Activated T-cell treated with anti-CD3 and anti-CD28 coated beads, Interleukin-2, amount 50 U/mL, for 72 hours (primary cell): ENCODE measurements around the gene MLXIPL. TPM values are rescaled to one million over a fixed set of nuclear protein-coding genes. Genes with fewer than 3 reads are reported as not detected.
"Not testable (repeated sequence)": the region's sequence is repeated elsewhere in the genome, so short reads cannot be mapped to it uniquely, and the experiment has no call there.

Source experiments
- ATAC-seq, 2 donors: fragments of 150-1000 bp; cut with Tn5 transposase; replicated peaks in 1 of 2; 2 replicates each; pipeline ENCODE4 v1.10.0; 2021; ENCODE audit warnings: moderate library complexity in 2 of 2, mild to moderate bottlenecking in 1 of 2
- DNase-seq, 2 donors: peaks; one replicate each; pipeline ENCODE4 v3.0.0; 2021 to 2022; ENCODE audit warnings: mixed read lengths in 1 of 2
- H3K27ac Mint-ChIP-seq: one replicate; pipeline ENCODE4 v1.8.0; 2022; ENCODE audit warnings: mild to moderate bottlenecking, moderate library complexity, mixed read lengths
- H3K27me3 Mint-ChIP-seq: one replicate; pipeline ENCODE4 v1.8.0; 2022; ENCODE audit warnings: low read depth, mixed read lengths
- H3K36me3 Mint-ChIP-seq, 2 donors: one replicate each; pipeline ENCODE4 v1.8.0; 2022; ENCODE audit warnings: mixed read lengths in 2 of 2, mild to moderate bottlenecking in 1 of 2; ENCODE audit not compliant: insufficient read depth in 2 of 2
- H3K4me1 Mint-ChIP-seq: one replicate; pipeline ENCODE4 v1.8.0; 2022; ENCODE audit warnings: low read depth, mixed read lengths
- H3K4me3 Mint-ChIP-seq, 2 donors: one replicate each; pipeline ENCODE4 v1.8.0; 2022; ENCODE audit warnings: mild to moderate bottlenecking in 2 of 2, mixed read lengths in 2 of 2, moderate library complexity in 2 of 2
- H3K9me3 Mint-ChIP-seq, 2 donors: one replicate each; pipeline ENCODE4 v1.8.0; 2022; ENCODE audit warnings: mixed read lengths in 2 of 2
- total RNA-seq, 2 donors: library from RNA; stranded (reverse); gene quantifications; one replicate each; pipeline ENCODE4 v1.2.3, GENCODE V29; 2022

The MLXIPL gene, protein sequence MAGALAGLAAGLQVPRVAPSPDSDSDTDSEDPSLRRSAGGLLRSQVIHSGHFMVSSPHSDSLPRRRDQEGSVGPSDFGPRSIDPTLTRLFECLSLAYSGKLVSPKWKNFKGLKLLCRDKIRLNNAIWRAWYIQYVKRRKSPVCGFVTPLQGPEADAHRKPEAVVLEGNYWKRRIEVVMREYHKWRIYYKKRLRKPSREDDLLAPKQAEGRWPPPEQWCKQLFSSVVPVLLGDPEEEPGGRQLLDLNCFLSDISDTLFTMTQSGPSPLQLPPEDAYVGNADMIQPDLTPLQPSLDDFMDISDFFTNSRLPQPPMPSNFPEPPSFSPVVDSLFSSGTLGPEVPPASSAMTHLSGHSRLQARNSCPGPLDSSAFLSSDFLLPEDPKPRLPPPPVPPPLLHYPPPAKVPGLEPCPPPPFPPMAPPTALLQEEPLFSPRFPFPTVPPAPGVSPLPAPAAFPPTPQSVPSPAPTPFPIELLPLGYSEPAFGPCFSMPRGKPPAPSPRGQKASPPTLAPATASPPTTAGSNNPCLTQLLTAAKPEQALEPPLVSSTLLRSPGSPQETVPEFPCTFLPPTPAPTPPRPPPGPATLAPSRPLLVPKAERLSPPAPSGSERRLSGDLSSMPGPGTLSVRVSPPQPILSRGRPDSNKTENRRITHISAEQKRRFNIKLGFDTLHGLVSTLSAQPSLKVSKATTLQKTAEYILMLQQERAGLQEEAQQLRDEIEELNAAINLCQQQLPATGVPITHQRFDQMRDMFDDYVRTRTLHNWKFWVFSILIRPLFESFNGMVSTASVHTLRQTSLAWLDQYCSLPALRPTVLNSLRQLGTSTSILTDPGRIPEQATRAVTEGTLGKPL
- total RNA-seq = under 1 TPM in 1 of 2 donors, not detected in 1; 0.14 TPM

DNA sequence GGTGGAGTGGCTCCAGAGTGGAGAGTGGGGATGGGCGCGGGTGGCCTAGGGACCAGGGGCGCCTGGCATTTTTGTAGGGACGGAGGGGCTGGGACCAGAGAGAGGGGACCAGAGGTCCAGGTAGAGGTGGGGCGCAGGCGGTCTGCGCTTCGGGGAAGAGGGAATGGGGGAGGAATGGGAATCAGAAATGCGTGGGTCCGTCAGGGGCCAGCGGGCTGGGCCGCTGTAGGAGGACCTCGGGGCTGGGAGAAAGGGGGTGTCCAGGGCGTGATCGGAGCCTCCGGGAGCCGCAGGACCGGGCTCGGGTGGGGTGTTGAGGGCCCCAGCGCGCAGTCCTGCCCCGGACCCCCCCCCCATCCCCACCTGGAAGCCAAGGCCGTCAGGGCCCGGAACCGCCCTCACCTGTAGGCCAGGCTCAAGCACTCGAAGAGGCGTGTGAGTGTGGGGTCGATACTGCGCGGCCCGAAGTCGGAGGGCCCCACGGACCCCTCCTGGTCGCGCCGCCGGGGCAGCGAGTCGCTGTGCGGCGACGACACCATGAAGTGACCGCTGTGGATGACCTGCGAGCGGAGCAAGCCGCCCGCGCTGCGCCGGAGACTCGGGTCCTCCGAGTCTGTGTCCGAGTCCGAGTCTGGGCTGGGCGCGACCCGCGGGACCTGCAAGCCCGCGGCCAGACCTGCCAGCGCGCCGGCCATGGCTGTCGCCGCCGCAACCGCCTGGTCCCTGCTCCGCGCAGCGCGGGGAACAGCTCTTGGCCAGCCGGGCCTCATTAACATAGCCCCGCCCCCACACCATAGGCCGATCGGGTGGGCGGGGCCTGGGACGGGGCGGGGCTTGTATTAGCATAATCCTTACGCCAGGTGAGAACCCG lies at the start of gene MLXIPL:
Gene MLXIPL (minus strand): TSS at position 725 of the 871 bp plus-strand sequence. CDS start 30 bp downstream, at position 695.
- H3K27ac Mint-ChIP-seq = no peak within 1 kb of the TSS
- H3K36me3 Mint-ChIP-seq = no peaks in the 10 kb centered on the region
- H3K4me3 Mint-ChIP-seq = peak within 1 kb of the TSS; percentile 43 to 68
- DNase-seq (peak; percentile 73), ATAC-seq (peak; percentile 91 to 92)
- H3K4me1 Mint-ChIP-seq = peaks cover 10% of the 10 kb centered on the region
- peaks cover 53% of the 10 kb centered on the region for H3K27me3 Mint-ChIP-seq
- no peaks in the 10 kb centered on the region for H3K9me3 Mint-ChIP-seq

- Mint-ChIP-seq H3K4me3 (no peak overlapping the region), H3K9me3 (no peaks in the 10 kb centered on the region), H3K27ac (no peak overlapping the region), H3K4me1 (peaks cover 4% of the 10 kb centered on the region), H3K36me3 (no peaks in the 10 kb centered on the region), H3K27me3 (peaks cover 23% of the 10 kb centered on the region)
- ATAC-seq (no peak), DNase-seq (no peak)
Measured at GRCh38 chr7:73671857-73672445, 47.6 kb upstream of the MLXIPL start.

GRCh38 chr7:73671322-73671661 lies 47.0 kb upstream of the MLXIPL start:
- Mint-ChIP-seq H3K27me3 (peaks cover 26% of the 10 kb centered on the region), H3K9me3 (no peaks in the 10 kb centered on the region), H3K27ac (no peak overlapping the region), H3K36me3 (no peaks in the 10 kb centered on the region), H3K4me1 (peaks cover 4% of the 10 kb centered on the region), H3K4me3 (no peak overlapping the region)
- ATAC-seq = no peak
- no peak for DNase-seq

DNA sequence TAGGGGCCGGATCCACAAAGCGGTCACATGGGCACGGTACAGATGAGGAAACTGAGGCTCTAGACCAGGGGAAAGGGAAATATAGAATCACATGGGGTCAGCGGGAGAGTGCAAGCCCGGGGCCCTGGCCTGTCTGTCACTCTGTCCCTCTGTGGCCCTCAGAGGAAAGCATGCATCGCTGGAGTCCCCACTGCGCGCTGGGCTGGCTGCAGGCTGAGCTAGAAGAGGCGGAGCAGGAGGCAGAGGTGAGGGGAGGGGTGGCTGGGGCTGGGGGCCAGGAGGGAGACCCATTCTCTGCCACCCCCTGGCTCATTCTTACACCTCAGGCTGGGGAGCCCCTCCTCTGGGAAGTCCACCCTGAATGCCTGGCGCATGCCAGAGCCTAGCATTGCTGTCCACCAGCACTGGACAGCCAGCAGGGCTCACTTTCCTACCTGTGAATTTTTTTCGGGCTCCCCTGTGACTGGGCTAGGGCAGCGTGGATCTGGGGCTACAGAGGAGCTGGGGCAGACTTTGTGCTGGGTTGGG lies 45.6 kb upstream of the MLXIPL start:
- Mint-ChIP-seq H3K9me3 (no peaks in the 10 kb centered on the region), H3K27me3 (peaks cover 38% of the 10 kb centered on the region), H3K36me3 (no peaks in the 10 kb centered on the region), H3K4me3 (no peak overlapping the region), H3K4me1 (peaks cover 4% of the 10 kb centered on the region), H3K27ac (no peak overlapping the region)
- DNase-seq = no peak
- ATAC-seq = no peak

- Mint-ChIP-seq H3K9me3 (no peaks in the 10 kb centered on the region), H3K27ac (no peak overlapping the region), H3K4me3 (no peak overlapping the region), H3K36me3 (no peaks in the 10 kb centered on the region), H3K27me3 (peaks cover 42% of the 10 kb centered on the region), H3K4me1 (peaks cover 9% of the 10 kb centered on the region)
- ATAC-seq = no peak
- DNase-seq = no peak
Measured at GRCh38 chr7:73669288-73669701, 45.0 kb upstream of the MLXIPL start.

- ATAC-seq = no peak
- Mint-ChIP-seq H3K4me1 (peaks cover 9% of the 10 kb centered on the region), H3K4me3 (peak overlapping the region; percentile 68 to 69), H3K27me3 (peaks cover 46% of the 10 kb centered on the region), H3K27ac (no peak overlapping the region), H3K9me3 (no peaks in the 10 kb centered on the region), H3K36me3 (no peaks in the 10 kb centered on the region)
- no peak for DNase-seq
Measured at GRCh38 chr7:73668886-73669230, 44.5 kb upstream of the MLXIPL start.

DNA sequence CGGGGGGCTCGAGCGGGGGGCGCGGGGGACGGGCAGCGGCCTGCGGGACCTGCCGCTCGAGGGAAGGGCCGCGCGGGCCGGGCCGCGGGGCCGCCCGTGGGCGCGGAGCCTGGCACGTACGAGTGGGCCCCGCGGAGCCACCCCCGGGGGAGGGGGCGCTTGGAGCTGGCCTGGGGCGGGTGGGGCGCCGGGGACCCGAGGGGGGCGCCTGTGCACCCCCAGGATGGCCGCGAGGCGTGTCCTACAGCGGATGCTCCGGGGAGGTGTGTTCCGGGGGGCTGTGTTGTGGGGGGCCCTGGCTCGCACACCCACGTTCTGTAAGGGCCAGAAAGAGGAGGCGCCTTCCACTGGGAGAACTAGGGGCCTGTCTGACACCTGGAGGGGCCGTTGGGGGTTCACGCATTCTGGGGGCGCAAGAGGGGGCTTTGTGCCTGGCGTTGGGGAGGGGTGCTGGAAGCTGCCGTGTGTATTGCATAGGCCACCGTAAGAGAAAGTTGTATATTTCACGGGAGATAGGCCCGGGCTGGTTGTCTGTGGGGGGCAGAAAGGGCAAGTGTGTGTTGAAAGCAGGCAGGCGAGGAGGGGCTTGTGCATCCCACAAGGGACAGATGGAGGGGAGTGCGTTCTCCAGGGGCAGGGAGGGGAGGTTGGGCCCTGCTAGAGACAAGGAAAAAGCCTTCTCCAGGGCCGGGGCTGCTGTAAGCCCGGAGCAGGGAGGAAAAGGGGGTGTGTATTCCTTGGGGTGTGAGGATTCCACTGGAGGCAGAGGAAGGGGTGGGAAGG lies 44.0 kb upstream of the MLXIPL start:
- Mint-ChIP-seq H3K36me3 (peaks cover 0 to under 1% of the 10 kb centered on the region in 2 donors), H3K9me3 (peaks cover 0 to under 1% of the 10 kb centered on the region in 2 donors), H3K4me1 (peaks cover 9% of the 10 kb centered on the region), H3K4me3 (peak overlapping the region; percentile 68 to 69), H3K27ac (no peak overlapping the region), H3K27me3 (peaks cover 52% of the 10 kb centered on the region)
- DNase-seq = no peak
- no peak for ATAC-seq

- ATAC-seq = peak; percentile 97 to 98
Measured at GRCh38 chr7:73667344-73668102, 43.2 kb upstream of the MLXIPL start, which contains the start of gene VPS37D. Gene VPS37D, plus strand, starts transcription at chr7:73667831. Its CDS starts 128 bp downstream, at chr7:73667959.

DNA sequence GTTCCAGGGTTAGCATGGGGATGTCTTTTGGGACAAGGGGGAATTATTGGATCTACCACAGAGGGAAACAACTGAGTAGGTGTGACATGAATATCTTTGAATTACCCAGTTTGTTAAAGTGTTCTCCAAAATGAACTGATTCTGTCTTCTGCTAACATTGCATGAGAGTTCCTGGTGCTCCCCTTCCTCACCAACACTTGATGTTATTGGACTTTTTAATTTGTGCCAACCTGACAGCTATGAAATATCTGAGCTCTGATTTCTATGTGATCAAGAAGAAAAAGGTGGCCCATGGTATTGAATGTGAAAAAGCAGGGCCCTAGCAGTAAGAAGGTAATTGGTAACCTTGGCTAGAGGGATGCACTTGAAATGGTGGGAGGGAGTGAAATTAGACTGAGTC lies 38.7 kb upstream of the MLXIPL start:
- peaks cover 9% of the 10 kb centered on the region for H3K4me1 Mint-ChIP-seq
- ATAC-seq (no peak), DNase-seq (no peak)
- no peak overlapping the region for H3K27ac Mint-ChIP-seq
- H3K27me3 Mint-ChIP-seq = peaks cover 46% of the 10 kb centered on the region
- peaks cover 0 to 3% of the 10 kb centered on the region in 2 donors for H3K36me3 Mint-ChIP-seq
- peaks cover 0 to 4% of the 10 kb centered on the region in 2 donors for H3K9me3 Mint-ChIP-seq
- H3K4me3 Mint-ChIP-seq = no peak overlapping the region

More at GRCh38 chr7:73667344-73668102, 43.2 kb upstream of the MLXIPL start, which contains the start of gene VPS37D:
- DNase-seq = peak; percentile 93 to 98
- Mint-ChIP-seq H3K9me3 (peaks cover 0 to 4% of the 10 kb centered on the region in 2 donors), H3K36me3 (peaks cover 0 to 2% of the 10 kb centered on the region in 2 donors), H3K4me1 (peaks cover 9% of the 10 kb centered on the region), H3K4me3 (peak within 1 kb of the TSS; percentile 78 to 80), H3K27ac (no peak within 1 kb of the TSS), H3K27me3 (peaks cover 58% of the 10 kb centered on the region)

DNA sequence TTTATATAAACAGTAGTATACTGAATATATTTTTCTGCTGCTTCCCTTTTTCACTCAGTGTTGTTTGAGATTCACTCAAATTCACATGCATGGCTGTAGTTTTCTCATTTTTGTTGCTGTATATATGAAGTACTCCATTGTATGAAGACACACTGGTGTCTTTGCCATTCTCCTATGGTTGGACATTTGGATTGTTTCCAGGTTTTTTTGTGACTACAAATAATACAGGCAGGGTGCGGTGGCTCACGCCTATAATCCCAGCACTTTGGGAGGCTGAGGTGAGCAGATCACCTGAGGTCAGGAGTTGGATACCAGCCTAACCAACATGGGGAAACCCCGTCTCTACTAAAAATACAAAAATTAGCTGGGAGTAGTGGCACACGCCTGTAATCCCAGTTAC lies 36.3 kb upstream of the MLXIPL start:
- H3K9me3 Mint-ChIP-seq, H3K4me3 Mint-ChIP-seq, DNase-seq, H3K4me1 Mint-ChIP-seq, H3K27ac Mint-ChIP-seq, ATAC-seq, H3K36me3 Mint-ChIP-seq: not testable (repeated sequence)
- H3K27me3 Mint-ChIP-seq = peaks cover 39% of the 10 kb centered on the region

- H3K4me3 Mint-ChIP-seq = no peak overlapping the region
- peaks cover 5% of the 10 kb centered on the region for H3K4me1 Mint-ChIP-seq
Measured at GRCh38 chr7:73659983-73660382, 35.7 kb upstream of the MLXIPL start.

More at GRCh38 chr7:73659983-73660382, 35.7 kb upstream of the MLXIPL start:
- no peak for ATAC-seq
- DNase-seq = no peak
- peaks cover 34% of the 10 kb centered on the region for H3K27me3 Mint-ChIP-seq
- H3K27ac Mint-ChIP-seq = no peak overlapping the region
- H3K36me3 Mint-ChIP-seq = peaks cover 0 to 3% of the 10 kb centered on the region in 2 donors
- peaks cover 0 to 4% of the 10 kb centered on the region in 2 donors for H3K9me3 Mint-ChIP-seq
